Smooth muscle cell (in vitro differentiated cells): ENCODE measurements around the gene GSTM1. TPM values are rescaled to one million over a fixed set of nuclear protein-coding genes. Genes with fewer than 3 reads are reported as not detected.
"Not testable (repeated sequence)": the region's sequence is repeated elsewhere in the genome, so short reads cannot be mapped to it uniquely, and the experiment has no call there.

Experiments
- DNase-seq: peaks from one replicate; lab custom pipeline; 2025; ENCODE audit not compliant: unreplicated experiment; lab: John Stamatoyannopoulos, UW
- H2AFZ ChIP-seq: fragments of 200-600 bp; sonication (generic); 2 replicates; pipeline ENCODE4 v1.6.0; 2016; ENCODE audit warnings: antibody characterized with exemption, low read depth, mild to moderate bottlenecking
- H3F3A ChIP-seq: fragments of 200-600 bp; sonication (generic); 2 replicates; pipeline ENCODE4 v1.6.0; 2017; ENCODE audit warnings: antibody characterized with exemption, low read depth
- H3K27ac ChIP-seq: fragments of 200-600 bp; sonication (generic); 2 replicates; pipeline ENCODE4 v1.5.1; 2016; ENCODE audit warnings: low read depth, mild to moderate bottlenecking
- H3K27me3 ChIP-seq: fragments of 200-600 bp; sonication (generic); 2 replicates; pipeline ENCODE4 v1.6.1; 2016; ENCODE audit warnings: low read depth, mild to moderate bottlenecking
- H3K36me3 ChIP-seq: fragments of 200-600 bp; sonication (generic); 2 replicates; pipeline ENCODE4 v1.5.1; 2016; ENCODE audit warnings: low read depth
- H3K4me1 ChIP-seq: fragments of 200-600 bp; sonication (generic); 2 replicates; pipeline ENCODE4 v1.5.1; 2016; ENCODE audit warnings: low read depth
- H3K4me2 ChIP-seq: fragments of 200-600 bp; sonication (generic); 2 replicates; pipeline ENCODE4 v1.6.0; 2016; ENCODE audit warnings: mild to moderate bottlenecking
- H3K4me3 ChIP-seq: fragments of 200-600 bp; sonication (generic); 2 replicates; pipeline ENCODE4 v1.5.1; 2016; ENCODE audit warnings: mild to moderate bottlenecking
- H3K79me2 ChIP-seq: fragments of 200-600 bp; sonication (generic); 2 replicates; pipeline ENCODE4 v1.6.0; 2016; ENCODE audit warnings: low read depth, mild to moderate bottlenecking
- H3K9ac ChIP-seq: fragments of 200-600 bp; sonication (generic); 2 replicates; pipeline ENCODE4 v1.6.0; 2016; ENCODE audit warnings: low read depth
- H3K9me3 ChIP-seq: fragments of 200-600 bp; sonication (generic); replicated peaks from 2 replicates; pipeline ENCODE4 v1.5.1; 2016; ENCODE audit warnings: low read depth
- H4K20me1 ChIP-seq: fragments of 200-600 bp; sonication (generic); 2 replicates; pipeline ENCODE4 v1.6.0; 2016; ENCODE audit warnings: low read depth
- WGBS: methylation state at CpG from one replicate; pipeline ENCODE4 v1.1.7; 2016; ENCODE audit warnings: low lambda C conversion rate; 5-methylcytosine and 5-hydroxymethylcytosine counted together
- polyA plus RNA-seq: library from polyadenylated mRNA; unstranded; fragments of >200 nt; fragmentation: Nextera tagmentation; extraction: Ambion mirVana; gene quantifications from 2 replicates; pipeline ENCODE4 v1.2.1, GENCODE V29; 2016
- total RNA-seq: library from RNA; depleted of rRNA; stranded (reverse); fragments of >200 nt; gene quantifications from 2 replicates; pipeline ENCODE4 v1.2.3, GENCODE V29; 2014
- TF ChIP-seq, protein P1 (sequence below): fragments of 200-600 bp; sonication (generic); IDR thresholded peaks from 2 replicates; pipeline ENCODE4 v1.5.1; 2017; ENCODE audit warnings: borderline replicate concordance, mild to moderate bottlenecking, antibody characterized with exemption; ENCODE audit not compliant: insufficient read depth, poor library complexity, severe bottlenecking

GSTM1 gene
- total and polyA plus RNA-seq, 2 experiments from 2014 or later: 20.9 to 31.4 TPM

DNA sequence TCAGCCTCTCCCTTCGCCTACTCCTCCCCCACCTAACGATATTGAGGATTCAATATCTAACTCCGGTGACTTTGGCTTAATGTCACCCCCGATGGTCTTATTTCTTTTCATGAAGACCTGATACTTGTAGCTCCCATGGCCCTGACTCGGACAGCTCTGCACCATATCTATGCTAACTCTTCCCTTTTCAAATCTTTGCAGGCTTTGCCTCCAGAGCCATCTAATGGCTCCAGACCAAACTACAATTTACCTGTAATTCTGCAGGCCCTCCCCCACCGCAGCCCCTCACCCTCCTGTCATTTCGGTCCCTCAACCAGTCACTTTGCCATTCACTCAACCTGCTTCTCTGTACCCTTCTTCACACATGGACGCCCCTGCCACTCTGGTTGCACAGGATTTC, 16.6 kb downstream of the GSTM1 start:
- H2AFZ ChIP-seq: no peak overlapping the region
- no peak overlapping the region for H3K9ac ChIP-seq
- H3F3A ChIP-seq: no peaks in the 10 kb centered on the region
- H3K27me3 ChIP-seq: no peaks in the 10 kb centered on the region
- H3K36me3 ChIP-seq: no peaks in the 10 kb centered on the region
- 86% methylated on average over 8 of the region's 8 CpGs for WGBS
- no peak overlapping the region for H3K27ac ChIP-seq
- no peaks in the 10 kb centered on the region for H4K20me1 ChIP-seq
- no peaks in the 10 kb centered on the region for H3K9me3 ChIP-seq
- no peak for DNase-seq
- H3K4me1 ChIP-seq: no peaks in the 10 kb centered on the region
- no peak overlapping the region for H3K4me2 ChIP-seq
- TF ChIP-seq, protein P1, sequence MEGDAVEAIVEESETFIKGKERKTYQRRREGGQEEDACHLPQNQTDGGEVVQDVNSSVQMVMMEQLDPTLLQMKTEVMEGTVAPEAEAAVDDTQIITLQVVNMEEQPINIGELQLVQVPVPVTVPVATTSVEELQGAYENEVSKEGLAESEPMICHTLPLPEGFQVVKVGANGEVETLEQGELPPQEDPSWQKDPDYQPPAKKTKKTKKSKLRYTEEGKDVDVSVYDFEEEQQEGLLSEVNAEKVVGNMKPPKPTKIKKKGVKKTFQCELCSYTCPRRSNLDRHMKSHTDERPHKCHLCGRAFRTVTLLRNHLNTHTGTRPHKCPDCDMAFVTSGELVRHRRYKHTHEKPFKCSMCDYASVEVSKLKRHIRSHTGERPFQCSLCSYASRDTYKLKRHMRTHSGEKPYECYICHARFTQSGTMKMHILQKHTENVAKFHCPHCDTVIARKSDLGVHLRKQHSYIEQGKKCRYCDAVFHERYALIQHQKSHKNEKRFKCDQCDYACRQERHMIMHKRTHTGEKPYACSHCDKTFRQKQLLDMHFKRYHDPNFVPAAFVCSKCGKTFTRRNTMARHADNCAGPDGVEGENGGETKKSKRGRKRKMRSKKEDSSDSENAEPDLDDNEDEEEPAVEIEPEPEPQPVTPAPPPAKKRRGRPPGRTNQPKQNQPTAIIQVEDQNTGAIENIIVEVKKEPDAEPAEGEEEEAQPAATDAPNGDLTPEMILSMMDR: no peak
- no peaks in the 10 kb centered on the region for H3K79me2 ChIP-seq
- no peak overlapping the region for H3K4me3 ChIP-seq

DNA sequence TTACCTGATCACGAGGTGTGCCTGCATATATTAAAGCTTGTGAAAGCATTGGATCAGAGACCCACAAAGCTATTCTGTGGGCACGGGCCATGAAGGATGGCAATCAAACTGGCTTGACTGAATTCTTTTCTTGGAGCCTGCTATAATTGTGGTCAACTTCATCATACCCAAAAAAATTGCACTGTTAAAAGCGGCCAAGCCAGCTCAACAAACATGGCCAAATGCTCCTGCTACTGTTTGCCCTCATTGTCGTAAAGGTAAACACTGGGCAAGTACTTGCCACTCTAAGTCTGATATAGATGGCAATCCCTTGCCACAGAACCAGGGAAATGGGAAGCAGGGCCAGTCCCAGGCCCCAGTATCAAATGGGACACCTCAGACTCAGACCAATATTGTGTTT, 17.8 kb downstream of the GSTM1 start:
- H3K79me2 ChIP-seq: no peaks in the 10 kb centered on the region
- no peaks in the 10 kb centered on the region for H3K4me1 ChIP-seq
- no peak overlapping the region for H3K4me3 ChIP-seq
- no peaks in the 10 kb centered on the region for H3K36me3 ChIP-seq
- no peaks in the 10 kb centered on the region for H3K27me3 ChIP-seq
- no peaks in the 10 kb centered on the region for H4K20me1 ChIP-seq
- H3F3A ChIP-seq: no peaks in the 10 kb centered on the region
- no peak overlapping the region for H3K9ac ChIP-seq
- 80% methylated on average over 4 of the region's 4 CpGs for WGBS
- no peak overlapping the region for H2AFZ ChIP-seq
- H3K9me3 ChIP-seq: peaks cover 4% of the 10 kb centered on the region
- no peak for DNase-seq
- no peak overlapping the region for H3K4me2 ChIP-seq
- H3K27ac ChIP-seq: no peak overlapping the region
- TF ChIP-seq, protein P1: no peak

DNA sequence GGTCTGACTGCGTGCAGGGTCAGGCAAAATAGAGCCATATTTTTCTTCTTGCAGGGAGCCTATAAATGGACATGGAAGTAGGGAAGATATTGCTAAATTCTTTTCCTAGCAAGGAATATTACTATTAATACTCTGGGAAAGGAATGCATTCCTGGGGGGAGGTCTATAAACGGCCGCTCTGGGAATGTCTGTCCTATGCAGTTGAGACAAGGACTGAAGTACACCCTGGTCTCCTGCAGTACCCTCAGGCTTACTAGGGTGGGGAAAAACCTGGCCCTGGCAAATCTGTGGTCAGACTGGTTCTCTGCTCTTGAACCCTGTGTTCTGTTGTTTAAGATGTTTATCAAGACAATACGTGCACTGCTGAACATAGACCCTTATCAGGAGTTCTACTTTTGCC, 21.3 kb downstream of the GSTM1 start:
- WGBS: 72% methylated on average over 4 of the region's 4 CpGs
- H2AFZ ChIP-seq: not testable (repeated sequence)

DNA sequence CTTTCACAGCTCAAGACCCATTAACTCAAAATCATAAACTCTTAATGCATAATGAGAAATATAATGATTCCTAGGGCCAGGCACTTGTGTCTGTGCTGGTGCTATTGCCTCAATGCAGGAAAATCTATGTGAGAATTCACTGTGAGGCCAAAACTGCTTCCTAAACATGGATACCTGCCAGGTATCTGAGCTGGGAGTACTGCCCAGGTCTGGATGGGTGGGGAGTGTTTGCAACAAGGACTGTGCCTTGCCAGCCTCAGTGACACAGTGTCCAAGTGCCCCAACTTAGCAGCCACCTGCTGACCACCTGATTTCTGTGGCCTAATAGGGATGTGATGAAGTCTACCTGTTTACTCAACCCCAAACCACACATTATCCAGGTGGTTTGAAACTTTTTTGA, 22.2 kb downstream of the GSTM1 start:
- H3K4me1 ChIP-seq, H3K27ac ChIP-seq, H3K27me3 ChIP-seq, H3K36me3 ChIP-seq, DNase-seq, H3K4me2 ChIP-seq, H2AFZ ChIP-seq, H3K4me3 ChIP-seq, H4K20me1 ChIP-seq, H3K9me3 ChIP-seq, H3K79me2 ChIP-seq, H3K9ac ChIP-seq, H3F3A ChIP-seq: not testable (repeated sequence)

More for the DNA sequence above, 21.3 kb downstream of the GSTM1 start:
- not testable (repeated sequence) for H3F3A ChIP-seq, H3K9me3 ChIP-seq, H3K79me2 ChIP-seq, H4K20me1 ChIP-seq, H3K27me3 ChIP-seq, H3K9ac ChIP-seq, H3K4me3 ChIP-seq, H3K27ac ChIP-seq, H3K4me1 ChIP-seq, H3K36me3 ChIP-seq, DNase-seq, H3K4me2 ChIP-seq

DNA sequence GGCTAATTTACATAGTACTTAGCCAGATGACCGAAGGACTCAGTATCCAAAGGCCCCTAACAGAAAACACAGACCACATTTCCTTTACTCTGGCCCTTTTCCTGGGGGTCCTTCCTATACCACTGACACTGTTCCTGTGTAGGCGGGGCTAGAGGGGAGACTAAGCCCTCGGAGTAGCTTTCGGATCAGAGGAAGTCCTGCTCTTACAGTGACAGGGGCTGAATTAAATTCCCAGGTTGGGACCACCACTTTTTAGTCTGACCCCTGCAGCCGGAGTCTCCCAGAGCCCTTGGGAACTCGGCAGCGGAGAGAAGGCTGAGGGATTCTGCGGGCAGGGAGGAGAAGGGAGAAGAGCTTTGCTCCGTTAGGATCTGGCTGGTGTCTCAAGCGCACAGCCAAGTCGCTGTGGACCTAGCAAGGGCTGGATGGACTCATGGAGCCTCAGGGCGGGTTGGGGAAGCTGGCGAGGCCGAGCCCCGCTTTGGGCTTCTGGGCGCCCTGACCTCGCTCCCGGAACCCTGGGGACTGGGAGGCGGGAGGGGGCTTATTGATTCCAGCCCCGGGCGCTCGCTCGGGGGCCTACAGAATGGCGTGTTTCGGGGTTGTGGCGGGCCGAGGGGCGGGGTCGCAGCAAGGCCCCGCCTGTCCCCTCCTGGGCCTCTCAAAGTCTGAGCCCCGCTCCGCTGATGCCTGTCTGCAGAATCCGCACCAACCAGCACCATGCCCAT, 24.1 kb downstream of the GSTM1 start, which contains the start of gene GSTM5:
Gene GSTM5, plus strand, starts transcription at position 659 of the 728 bp plus-strand sequence. Its CDS starts 62 bp downstream, at position 721.
- DNase-seq, H2AFZ ChIP-seq, H3K79me2 ChIP-seq, H3K4me3 ChIP-seq, H3K4me1 ChIP-seq, H3K27ac ChIP-seq, H3K4me2 ChIP-seq, H3K9me3 ChIP-seq, H3K9ac ChIP-seq, H3K36me3 ChIP-seq, H3F3A ChIP-seq, H4K20me1 ChIP-seq, H3K27me3 ChIP-seq: not testable (repeated sequence)
- 90% methylated on average over 27 of the region's 33 CpGs for WGBS
